ENCODE data around the gene DIS3L2. TPM values are rescaled to one million over a fixed set of nuclear protein-coding genes. Genes with fewer than 3 reads are reported as not detected.

Gene DIS3L2
- total RNA-seq, 3 donors from 2014 or later, result 28.5 to 43.0 (median 42.5) TPM

- ATAC-seq (no peak), DNase-seq (peak in 1 of 3 donors; percentile 6)
- Histone ChIP-seq H3K4me1 (ENCODE audit: low read depth) (no peaks in the 10 kb centered on the region), H3K4me3 (no peak overlapping the region), H3K9me3 (no peaks in the 10 kb centered on the region), H3K36me3 (ENCODE audit: low read depth) (no peaks in the 10 kb centered on the region)
- intact Hi-C loops (cut with DNase I, micrococcal nuclease), result no loop called here
- no peak for TF ChIP-seq CTCF (IDR thresholded peaks at IDR 0.05)
Measured at GRCh38 chr2:232340171-232340935, 378.8 kb downstream of the DIS3L2 start.

- DNase-seq (peak in 1 of 3 donors; percentile 11), ATAC-seq (no peak)
- Histone ChIP-seq H3K36me3 (ENCODE audit: low read depth) (no peaks in the 10 kb centered on the region), H3K4me1 (ENCODE audit: low read depth) (no peaks in the 10 kb centered on the region), H3K9me3 (no peaks in the 10 kb centered on the region), H3K4me3 (no peak overlapping the region)
- TF ChIP-seq CTCF (IDR thresholded peaks at IDR 0.05), result no peak
- intact Hi-C loops (cut with DNase I, micrococcal nuclease), result no loop called here
Measured at GRCh38 chr2:232341061-232341738, 379.7 kb downstream of the DIS3L2 start.

DNA sequence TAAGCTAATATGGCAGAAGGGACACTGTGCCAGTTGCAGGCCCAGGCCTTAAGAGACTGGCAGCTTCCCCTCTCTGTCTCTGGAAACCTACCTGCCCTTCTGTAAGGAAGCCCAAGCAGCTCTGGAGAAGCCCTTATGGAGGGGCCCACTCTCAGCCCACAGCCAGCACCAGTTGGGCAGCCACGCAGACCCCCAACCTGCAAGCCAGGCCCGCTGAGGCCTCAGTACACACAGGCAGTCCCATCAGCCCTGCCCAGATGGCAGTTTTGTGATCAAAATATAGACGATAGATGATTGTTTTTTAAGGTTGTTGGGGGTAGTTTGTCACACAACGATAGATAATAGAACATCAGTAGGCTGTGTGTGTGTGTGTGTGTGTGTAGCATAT, 380.2 kb downstream of the DIS3L2 start:
- Histone ChIP-seq H3K36me3 (ENCODE audit: low read depth) (no peaks in the 10 kb centered on the region), H3K9me3 (no peaks in the 10 kb centered on the region), H3K4me3 (no peak overlapping the region), H3K4me1 (ENCODE audit: low read depth) (no peaks in the 10 kb centered on the region)
- intact Hi-C loops (cut with DNase I, micrococcal nuclease), result no loop called here
- no peak for TF ChIP-seq CTCF (IDR thresholded peaks at IDR 0.05)
- ATAC-seq (no peak), DNase-seq (peak in 1 of 3 donors; percentile 6)

DNA sequence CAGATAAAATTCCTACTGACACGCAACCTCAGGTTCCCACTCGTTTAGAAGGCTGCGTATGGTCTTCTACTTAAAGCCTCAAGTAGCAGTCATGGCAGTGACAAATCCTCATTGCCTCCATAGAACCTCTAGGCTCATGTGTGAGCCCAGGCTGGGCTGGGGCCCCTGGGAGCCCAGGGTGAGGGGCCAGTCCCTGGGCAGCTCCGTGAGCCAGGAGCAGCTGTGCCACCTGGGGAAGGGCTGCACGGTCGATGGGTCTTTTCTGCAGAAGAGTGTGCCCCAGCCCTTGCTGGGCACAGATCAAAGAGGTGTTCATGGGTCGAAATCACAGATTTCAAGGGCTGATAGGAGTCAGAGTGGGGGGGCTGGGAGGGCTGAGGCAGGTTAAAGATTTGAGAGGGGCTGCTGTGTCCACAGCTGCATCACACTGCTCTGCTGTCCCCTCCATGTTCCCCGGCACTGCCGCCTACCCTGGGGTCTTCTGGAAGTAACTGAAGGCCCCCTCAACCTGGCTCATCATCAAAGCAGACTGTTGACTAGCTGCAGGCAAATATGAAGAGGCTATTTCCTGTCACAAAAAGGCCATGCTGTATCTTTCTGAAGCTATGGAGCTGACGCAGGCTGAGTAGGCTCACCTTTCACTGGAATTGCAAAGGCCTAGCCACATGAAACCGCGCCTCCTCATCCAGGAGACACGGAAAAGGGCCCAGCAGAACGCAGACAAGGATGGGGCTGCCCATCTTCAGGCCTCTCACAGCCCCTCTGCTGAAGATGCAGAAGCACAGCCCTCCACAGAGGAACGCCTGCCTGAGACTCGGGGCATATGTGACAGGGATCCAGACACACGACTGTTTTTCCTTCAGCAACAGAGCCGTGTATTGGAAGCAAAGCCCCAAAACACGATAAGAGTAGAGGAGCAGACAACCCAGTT, 381.4 kb downstream of the DIS3L2 start:
- intact Hi-C loops (cut with DNase I, micrococcal nuclease), result no loop called here
- H3K4me1 ChIP-seq (ENCODE audit: low read depth), result no peaks in the 10 kb centered on the region
- no peaks in the 10 kb centered on the region for H3K36me3 ChIP-seq (ENCODE audit: low read depth)
- DNase-seq, result peak in 2 of 3 donors; percentile 12 to 25
- H3K9me3 ChIP-seq, result no peaks in the 10 kb centered on the region
- ATAC-seq, result no peak
- H3K4me3 ChIP-seq, result no peak overlapping the region
- TF ChIP-seq CTCF (IDR thresholded peaks at IDR 0.05), result no peak

GRCh38 chr2:232343821-232344220, 382.3 kb downstream of the DIS3L2 start:
- TF ChIP-seq CTCF (IDR thresholded peaks at IDR 0.05), result no peak
- no peaks in the 10 kb centered on the region for H3K4me1 ChIP-seq (ENCODE audit: low read depth)
- no peak overlapping the region for H3K4me3 ChIP-seq
- ATAC-seq (no peak), DNase-seq (no peak)
- H3K36me3 ChIP-seq (ENCODE audit: low read depth), result no peaks in the 10 kb centered on the region
- intact Hi-C loops (cut with DNase I, micrococcal nuclease), result no loop called here
- no peaks in the 10 kb centered on the region for H3K9me3 ChIP-seq

Data from mucosa of descending colon (tissue), 3 donors.